ENCODE measurements around the gene MFAP4.

MFAP4 gene

DNA sequence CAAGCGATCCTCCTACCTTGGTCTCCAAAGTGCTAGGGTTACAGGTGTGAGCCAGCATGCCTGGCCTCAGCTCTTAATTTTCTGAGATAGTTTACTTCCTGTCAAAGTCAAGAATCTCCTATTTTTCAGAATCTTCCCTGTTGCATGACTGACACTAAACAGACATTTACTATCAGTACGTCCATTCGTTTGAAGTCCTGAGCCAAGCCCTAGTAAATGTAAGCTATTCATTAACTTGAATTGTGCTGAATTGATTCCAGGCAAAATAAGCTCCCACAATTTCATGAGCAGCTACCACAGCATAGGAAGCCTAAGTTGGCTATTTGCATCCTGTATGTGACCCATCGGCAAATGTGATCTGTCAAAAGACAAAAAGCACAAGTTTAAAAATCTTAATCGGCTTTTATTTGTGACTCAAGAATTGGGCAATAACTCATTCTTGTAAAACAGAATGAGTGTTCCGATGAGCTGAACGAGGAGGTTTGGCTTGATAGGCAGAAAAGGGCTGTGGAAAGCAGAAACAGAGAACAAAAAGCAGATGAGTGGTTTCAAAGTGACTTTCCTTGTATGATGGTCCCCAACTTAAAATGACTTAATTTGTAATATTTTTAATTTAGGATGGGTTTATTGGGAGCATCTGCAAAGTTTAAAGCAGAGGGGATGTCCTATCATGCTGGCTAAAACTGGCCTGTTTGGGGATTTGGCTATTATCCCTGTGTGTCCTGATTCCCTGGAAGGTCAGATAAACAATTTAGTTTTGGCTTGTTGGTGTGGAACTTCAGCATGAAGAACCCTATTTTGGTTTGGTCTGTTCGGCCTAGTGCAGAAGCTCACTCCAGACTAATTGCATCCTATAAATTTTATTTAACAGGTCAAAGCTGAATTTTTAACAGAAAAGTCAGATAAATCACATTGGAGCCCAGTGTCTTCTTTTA, 38.2 kb upstream of the MFAP4 start:
- TF ChIP-seq, protein P1, sequence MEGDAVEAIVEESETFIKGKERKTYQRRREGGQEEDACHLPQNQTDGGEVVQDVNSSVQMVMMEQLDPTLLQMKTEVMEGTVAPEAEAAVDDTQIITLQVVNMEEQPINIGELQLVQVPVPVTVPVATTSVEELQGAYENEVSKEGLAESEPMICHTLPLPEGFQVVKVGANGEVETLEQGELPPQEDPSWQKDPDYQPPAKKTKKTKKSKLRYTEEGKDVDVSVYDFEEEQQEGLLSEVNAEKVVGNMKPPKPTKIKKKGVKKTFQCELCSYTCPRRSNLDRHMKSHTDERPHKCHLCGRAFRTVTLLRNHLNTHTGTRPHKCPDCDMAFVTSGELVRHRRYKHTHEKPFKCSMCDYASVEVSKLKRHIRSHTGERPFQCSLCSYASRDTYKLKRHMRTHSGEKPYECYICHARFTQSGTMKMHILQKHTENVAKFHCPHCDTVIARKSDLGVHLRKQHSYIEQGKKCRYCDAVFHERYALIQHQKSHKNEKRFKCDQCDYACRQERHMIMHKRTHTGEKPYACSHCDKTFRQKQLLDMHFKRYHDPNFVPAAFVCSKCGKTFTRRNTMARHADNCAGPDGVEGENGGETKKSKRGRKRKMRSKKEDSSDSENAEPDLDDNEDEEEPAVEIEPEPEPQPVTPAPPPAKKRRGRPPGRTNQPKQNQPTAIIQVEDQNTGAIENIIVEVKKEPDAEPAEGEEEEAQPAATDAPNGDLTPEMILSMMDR (IDR thresholded peaks at IDR 0.05; ENCODE audit: insufficient read depth, low read length, poor library complexity, severe bottlenecking), result no peak
- H3K36me3 ChIP-seq (ENCODE audit: control insufficient read depth, insufficient read depth, low read length), result no peaks in the 10 kb centered on the region
- no peaks in the 10 kb centered on the region for H3K27me3 ChIP-seq (replicated peaks; ENCODE audit: control insufficient read depth, insufficient read depth, low read length)
- no peak for DNase-seq (ENCODE audit: extremely low read depth, insufficient read length)
- no peak overlapping the region for H3K4me3 ChIP-seq (replicated peaks; ENCODE audit: low read depth, low read length)

DNA sequence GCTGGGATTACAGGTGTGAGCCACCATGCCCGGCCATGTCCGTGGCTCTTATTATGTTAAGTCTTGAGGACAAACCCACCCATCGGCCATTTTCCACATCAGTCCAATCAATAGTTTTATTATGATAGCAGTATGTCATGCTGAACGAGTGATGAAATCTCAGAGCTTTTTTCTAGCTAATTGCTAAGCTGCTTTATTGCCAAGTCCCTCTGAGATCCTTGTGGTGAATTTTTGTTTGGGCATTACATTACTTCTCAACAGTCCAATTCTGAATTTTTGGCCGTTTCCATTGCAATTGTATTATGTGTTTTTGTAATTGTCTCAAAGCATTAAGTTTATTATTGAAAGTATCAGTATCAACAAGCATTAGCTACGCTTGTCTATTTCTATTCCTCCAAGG, 34.9 kb upstream of the MFAP4 start:
- no peak for DNase-seq (ENCODE audit: extremely low read depth, insufficient read length)
- H3K4me3 ChIP-seq (replicated peaks; ENCODE audit: low read depth, low read length), result no peak overlapping the region
- no peaks in the 10 kb centered on the region for H3K27me3 ChIP-seq (replicated peaks; ENCODE audit: control insufficient read depth, insufficient read depth, low read length)
- TF ChIP-seq, protein P1 (IDR thresholded peaks at IDR 0.05; ENCODE audit: insufficient read depth, low read length, poor library complexity, severe bottlenecking), result no peak
- no peaks in the 10 kb centered on the region for H3K36me3 ChIP-seq (ENCODE audit: control insufficient read depth, insufficient read depth, low read length)

DNA sequence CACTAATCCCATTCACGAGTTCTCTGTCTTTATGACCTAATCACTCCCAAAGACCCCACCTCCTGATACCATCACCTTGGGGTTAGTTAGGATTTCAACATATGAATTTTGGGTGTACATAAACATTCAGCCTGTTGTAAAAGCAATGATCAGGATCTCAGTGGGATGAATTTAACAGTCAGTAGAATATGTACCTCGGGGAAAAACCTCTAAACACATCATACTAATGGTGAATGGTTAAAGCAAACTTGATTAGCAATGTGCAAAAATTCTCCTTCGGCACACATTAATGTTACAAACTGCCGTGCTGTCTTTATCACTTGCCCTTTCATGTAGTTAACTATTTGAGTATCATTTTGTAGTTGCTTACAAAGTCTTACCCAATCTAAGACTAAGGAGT, 34.2 kb upstream of the MFAP4 start:
- H3K27me3 ChIP-seq (replicated peaks; ENCODE audit: control insufficient read depth, insufficient read depth, low read length), result no peaks in the 10 kb centered on the region
- H3K36me3 ChIP-seq (ENCODE audit: control insufficient read depth, insufficient read depth, low read length), result no peaks in the 10 kb centered on the region
- TF ChIP-seq, protein P1 (IDR thresholded peaks at IDR 0.05; ENCODE audit: insufficient read depth, low read length, poor library complexity, severe bottlenecking), result no peak
- H3K4me3 ChIP-seq (replicated peaks; ENCODE audit: low read depth, low read length), result no peak overlapping the region
- no peak for DNase-seq (ENCODE audit: extremely low read depth, insufficient read length)

DNA sequence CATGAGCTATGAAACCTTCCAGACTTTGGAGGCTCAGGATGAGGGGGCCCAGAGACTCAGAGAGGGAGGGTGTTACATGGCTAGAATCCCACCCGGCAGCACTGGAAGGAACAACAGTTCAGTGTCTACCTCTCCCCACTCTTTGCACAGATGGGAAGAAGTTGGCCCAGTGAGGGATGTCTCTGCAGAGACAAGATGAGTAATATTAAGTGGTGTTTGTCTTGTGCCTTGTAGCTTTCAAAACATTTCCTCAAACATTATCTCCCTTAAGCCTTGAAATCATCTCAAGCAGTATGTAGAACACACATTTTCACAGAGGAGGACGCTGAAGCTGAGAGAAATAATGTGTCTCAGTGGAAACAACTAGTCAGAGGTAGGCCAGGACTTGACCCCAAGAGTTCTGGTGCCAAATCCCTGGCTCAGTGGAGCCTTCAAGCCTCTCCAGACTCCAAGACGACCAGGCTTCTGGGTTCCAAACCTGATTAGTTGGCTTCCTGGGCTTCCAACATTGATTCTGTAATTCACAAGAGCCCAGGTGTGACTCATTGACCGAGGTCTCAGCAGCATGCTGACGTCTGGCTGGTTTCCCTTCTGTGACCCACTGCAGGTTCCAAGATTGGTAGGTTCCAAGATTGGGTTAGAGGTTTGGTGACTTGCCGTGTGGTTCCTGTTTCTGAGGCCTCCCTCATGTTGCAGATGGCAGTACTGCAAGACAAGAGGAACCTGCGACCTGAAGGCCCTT, 31.4 kb upstream of the MFAP4 start:
- H3K4me3 ChIP-seq (replicated peaks; ENCODE audit: low read depth, low read length), result no peak overlapping the region
- no peak for DNase-seq (ENCODE audit: extremely low read depth, insufficient read length)
- TF ChIP-seq, protein P1 (IDR thresholded peaks at IDR 0.05; ENCODE audit: insufficient read depth, low read length, poor library complexity, severe bottlenecking), result no peak
- H3K27me3 ChIP-seq (replicated peaks; ENCODE audit: control insufficient read depth, insufficient read depth, low read length), result peaks cover 3% of the 10 kb centered on the region; the same call in 1 of the 2 replicates
- H3K36me3 ChIP-seq (ENCODE audit: control insufficient read depth, insufficient read depth, low read length), result no peaks in the 10 kb centered on the region

DNA sequence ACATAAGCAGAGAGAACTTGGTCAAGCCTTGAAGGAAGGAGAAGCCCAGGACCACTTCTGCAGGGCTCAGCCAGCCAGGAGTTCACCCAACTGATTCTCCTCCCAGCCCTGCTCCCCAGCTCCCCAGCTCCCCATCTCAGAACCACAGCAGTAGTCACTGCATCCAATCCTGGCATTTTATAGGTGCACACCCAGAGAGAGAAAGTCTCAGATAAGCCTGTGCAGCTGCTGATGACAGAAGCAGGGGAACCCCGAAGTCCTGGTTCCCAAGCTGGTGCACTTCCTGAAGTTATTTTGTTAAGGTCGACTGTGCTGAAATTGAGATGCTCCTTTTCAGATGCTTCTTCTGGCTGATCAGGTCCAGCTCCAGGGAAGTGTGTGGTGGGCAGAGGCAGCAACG, 30.6 kb upstream of the MFAP4 start:
- H3K27me3 ChIP-seq (replicated peaks; ENCODE audit: control insufficient read depth, insufficient read depth, low read length), result peaks cover 3% of the 10 kb centered on the region; the same call in 1 of the 2 replicates

More for the DNA sequence above, 30.6 kb upstream of the MFAP4 start:
- no peaks in the 10 kb centered on the region for H3K36me3 ChIP-seq (ENCODE audit: control insufficient read depth, insufficient read depth, low read length)
- H3K4me3 ChIP-seq (replicated peaks; ENCODE audit: low read depth, low read length), result no peak overlapping the region
- DNase-seq (ENCODE audit: extremely low read depth, insufficient read length), result no peak
- TF ChIP-seq, protein P1 (IDR thresholded peaks at IDR 0.05; ENCODE audit: insufficient read depth, low read length, poor library complexity, severe bottlenecking), result no peak

All from GM06990 (cell line).